ENCODE data around the gene INTS2.
"Not testable (repeated sequence)": the region's sequence is repeated elsewhere in the genome, so short reads cannot be mapped to it uniquely, and the experiment has no call there.

The INTS2 gene

DNA sequence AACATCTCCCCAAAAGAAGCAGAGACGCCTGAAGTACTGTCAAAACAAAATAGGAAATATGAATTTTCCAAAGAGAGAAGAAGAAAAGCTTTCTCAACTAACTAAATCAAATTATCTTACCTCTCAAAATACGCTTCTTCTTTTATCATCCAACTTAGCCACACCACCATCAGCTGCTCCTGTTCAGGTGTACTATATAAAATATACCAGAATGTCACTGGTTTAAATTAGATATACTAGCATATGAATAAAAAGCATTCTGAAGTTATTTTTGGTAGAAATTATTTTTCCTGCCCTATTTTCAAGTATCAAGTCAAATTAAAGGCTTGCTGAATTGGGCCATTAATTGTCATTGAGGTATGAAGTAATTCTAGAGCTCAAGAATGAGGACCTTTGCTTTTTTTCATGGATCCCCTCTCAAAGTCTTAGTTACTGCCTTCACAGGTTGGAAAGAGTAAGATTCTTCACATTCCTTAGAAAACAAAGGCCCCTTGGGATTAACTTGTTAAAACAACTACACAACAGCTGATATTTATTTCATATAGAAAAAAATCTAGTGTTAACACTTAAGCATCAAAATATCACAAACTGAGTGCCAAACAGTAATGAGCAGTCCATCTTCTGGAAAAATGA is 30.1 kb downstream of the INTS2 start:
- DNase-seq (ENCODE audit: low read depth) = no peak

DNA sequence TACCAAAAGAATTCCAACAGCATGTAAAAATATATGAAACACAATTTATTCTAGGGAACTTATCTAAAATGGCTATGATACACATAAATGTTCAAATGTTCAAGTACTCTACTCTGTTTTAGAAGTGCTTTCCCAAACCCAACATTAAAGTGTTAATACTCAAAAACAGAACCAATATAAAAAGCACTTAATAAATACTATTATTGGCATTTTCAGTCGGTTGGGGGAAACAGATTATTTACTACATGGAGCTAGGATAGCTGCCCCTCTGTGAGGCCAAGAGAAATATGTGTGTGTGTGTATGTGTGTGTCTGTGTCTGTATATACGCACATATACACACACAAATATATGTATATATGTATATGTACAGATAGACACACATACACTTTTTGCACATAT is 32.4 kb downstream of the INTS2 start:
- no peak for DNase-seq (ENCODE audit: low read depth)

DNA sequence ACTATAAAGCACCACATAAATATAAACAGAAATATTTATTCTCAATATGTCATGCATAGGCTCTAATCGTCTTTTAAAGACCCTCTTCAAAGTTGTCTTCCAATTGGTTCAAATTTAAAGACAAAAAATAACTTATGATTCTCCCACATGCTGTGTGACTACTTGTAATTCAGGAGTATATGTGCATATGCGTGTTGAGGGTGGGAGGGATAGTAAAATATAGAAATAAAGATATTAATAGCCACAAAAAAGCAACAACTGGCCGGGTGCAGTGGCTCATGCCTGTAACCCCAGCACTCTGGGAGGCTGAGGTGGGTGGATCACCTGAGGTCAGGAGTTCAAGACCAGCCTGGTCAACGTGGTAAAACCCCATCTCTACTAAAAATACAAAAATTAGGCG is 33.5 kb downstream of the INTS2 start:
- DNase-seq (ENCODE audit: low read depth) = not testable (repeated sequence)

DNA sequence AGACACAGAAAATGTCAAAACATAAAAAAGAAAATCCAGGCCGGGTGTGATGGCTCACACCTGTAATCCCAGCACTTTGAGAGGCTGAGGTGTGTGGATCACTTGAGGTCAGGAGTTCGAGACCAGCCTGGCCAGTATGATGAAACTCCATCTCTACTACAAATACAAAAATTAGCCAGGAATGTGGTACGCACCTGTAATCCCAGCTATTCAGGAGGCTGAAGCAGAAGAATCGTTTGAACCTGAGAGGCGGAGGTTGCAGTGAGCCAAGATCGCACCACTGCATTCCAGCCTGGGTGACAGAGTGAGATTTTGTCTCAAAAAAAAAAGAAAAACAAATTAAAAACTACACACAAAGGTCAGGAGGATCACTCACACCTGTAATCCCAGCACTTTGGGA is 40.0 kb downstream of the INTS2 start:
- DNase-seq (ENCODE audit: low read depth) = not testable (repeated sequence)

DNA sequence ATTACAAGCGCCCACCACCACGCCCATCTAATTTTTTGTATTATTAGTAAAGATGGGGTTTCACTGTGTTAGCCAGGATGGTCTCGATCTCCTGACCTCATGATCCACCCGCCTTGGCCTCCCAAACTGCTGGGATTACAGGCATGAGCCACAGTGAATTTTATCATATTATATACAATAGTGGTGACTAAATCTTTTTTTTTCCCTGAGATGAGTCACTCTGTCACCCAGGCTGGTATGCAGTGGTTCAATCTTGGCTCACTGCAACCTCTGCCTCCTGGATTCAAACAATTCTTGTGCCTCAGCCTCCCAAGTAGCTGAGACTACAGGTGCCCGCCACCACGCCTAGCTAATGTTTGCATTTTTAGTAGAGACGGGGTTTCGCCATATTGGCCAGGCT is 41.9 kb downstream of the INTS2 start:
- peak; percentile 51 for DNase-seq (ENCODE audit: low read depth)

DNA sequence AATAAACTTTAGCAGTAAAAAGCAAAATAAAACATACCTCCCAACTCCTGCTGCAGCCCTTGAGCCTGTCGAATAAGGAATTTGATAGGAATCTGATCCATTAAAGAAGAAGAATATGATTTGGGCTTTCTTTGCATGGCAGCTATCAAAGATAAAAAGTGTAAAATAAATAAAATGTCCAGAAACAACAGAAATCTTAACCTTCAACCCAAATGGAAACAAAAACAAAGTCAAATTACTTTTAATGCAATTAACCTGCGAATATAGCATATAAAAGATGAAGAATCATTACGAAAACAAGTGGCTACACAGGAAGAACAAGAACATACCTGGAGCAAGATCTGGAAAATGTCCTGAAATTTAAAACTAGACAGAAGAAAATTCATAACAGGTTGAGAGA is 42.9 kb downstream of the INTS2 start:
- DNase-seq (ENCODE audit: low read depth) = no peak

DNA sequence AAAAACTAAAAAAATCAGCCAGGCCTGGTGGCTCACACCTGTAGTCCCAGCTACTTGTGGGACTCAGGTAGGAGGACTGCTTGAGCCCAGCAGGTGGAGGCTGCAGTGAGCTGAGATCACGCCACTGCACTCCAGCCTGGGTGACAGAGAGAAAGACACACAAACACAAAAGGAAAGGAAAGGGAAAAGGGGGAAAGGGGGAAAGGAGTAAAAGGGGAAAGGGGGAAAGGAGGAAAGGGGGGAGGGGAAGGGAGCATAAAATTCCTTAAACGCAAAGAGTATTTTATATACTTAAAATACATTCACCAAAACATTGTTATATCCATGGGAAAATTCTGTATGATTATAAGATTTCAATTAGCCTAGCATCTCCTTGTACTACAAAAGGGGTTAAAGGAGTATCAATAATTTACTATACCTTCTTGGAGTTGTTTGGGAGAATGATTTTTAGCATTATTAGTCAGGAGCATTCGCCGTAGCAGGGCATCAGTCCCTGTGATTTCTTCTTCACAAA is 47.1 kb downstream of the INTS2 start:
- no peak for DNase-seq (ENCODE audit: low read depth)

DNA sequence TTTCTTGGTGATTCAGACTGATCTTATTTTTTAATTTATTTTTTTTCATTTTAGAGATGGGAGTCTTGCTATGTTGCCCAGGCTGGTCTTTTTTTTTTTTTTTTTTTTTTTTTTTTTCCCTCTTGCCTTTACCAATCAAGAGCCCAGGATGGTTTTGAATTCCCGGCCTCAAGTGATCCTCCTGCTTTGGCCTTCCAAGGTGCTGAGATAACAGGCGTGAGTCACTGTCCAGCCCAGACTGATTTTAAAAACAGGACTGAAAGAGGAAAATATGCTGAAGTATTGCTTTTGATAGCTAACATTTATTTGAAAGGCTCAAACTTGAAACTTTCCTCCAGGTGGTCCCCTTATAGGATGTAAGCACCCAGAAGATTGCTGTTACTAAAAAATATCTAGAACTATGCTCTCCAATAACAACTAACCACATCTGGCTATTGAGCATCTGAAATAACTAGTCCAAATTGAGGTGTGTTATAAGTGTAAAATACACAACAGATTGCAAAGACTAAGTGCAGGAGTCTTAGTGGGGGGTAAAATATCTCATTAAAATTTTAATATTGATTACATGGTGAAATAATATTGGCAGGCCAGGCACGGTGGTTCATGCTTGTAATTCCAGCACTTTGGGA is 48.7 kb downstream of the INTS2 start:
- peak; percentile 29 for DNase-seq (ENCODE audit: low read depth)

DNA sequence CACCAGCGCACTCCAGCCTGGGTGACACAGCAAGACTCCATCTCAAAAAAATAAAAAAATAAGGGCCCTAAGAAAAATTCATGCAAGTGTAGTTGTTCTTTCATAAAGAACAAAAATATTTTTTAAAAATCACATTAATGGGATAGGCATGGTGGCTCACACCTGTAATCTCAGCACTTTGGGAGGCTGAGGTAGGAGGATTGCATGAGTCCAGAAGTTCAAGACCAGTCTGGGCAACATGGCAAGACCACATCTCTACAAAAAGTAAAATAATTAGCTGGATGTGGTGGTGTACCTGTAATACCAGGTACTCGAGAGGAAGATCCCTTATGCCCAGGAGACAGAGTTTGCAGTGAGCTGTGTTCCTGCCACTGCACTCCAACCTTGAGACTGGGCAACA is 49.3 kb downstream of the INTS2 start:
- no peak for DNase-seq (ENCODE audit: low read depth)

DNA sequence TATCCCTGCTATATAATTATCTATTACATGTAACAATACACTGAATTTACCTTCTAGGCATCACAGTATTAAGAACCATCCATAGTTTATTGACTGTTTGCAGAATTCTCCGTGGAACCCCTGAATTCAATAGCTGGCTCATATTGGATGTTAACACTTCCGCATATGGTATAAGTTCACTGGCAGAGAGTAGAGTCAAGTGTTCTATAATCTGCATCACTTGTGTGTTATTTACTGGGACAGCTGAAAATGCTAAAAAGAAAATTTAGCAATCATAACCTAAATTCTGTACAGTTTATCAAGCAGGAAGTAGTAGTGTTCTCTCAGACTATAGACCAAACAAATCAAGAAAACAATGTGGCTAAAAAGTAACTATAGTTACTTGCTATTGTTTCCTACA is 49.9 kb downstream of the INTS2 start:
- no peak for DNase-seq (ENCODE audit: low read depth)

DNA sequence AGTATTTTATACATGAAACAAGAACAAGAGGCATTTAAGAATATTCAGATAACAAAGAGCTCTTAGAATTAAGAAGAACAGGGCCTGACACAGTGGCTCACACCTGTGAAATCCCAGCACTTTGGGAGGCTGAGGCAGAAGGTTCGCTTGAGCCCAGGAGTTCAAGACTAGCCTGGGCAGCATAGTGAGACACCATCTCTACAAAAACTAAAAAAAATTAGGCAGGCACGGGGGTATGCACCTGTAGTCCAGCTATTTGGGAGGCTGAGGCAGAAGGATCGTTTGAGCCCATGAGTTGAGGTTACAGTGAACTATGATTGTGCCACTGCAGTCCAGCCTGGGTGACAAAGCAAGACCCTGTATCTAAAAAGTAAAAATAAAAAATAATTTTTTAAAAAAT is 52.0 kb downstream of the INTS2 start:
- no peak for DNase-seq (ENCODE audit: low read depth)

DNA sequence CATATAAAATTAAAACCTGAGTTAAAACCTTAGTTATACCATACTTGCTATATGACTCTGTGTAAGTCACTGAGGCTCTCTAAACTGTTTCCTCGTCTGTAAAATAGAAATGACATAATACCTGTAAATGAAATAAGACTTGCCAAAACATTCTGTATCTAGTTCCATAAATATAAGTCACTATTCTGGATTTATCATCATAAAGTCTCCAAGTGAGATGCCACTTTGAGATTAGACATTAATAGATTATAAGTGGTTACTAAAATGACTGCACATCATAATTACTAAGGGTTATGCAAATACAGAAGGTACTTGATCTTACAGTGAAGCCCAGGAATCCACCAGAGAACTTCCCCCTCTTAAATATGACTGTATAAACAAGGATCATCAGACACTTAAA is 52.5 kb downstream of the INTS2 start:
- DNase-seq (ENCODE audit: low read depth) = no peak

DNA sequence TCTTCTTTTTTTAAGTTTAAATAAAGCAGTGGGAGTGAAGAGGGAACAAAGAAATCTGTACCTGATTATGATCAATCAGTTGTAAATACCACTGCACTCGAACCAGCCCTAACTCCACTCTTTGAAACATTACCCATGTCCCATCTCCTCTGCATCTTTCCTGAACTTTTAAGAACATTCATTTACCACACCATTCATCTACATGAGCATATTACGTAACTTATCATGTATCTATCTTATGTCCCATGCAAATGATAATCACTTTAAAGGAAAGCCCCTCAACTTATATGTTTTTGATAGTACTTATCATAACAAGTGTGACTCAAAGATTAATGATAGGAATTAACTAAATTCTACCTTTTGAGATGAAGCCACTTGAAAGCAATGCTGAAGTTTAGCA is 53.7 kb downstream of the INTS2 start:
- no peak for DNase-seq (ENCODE audit: low read depth)

DNA sequence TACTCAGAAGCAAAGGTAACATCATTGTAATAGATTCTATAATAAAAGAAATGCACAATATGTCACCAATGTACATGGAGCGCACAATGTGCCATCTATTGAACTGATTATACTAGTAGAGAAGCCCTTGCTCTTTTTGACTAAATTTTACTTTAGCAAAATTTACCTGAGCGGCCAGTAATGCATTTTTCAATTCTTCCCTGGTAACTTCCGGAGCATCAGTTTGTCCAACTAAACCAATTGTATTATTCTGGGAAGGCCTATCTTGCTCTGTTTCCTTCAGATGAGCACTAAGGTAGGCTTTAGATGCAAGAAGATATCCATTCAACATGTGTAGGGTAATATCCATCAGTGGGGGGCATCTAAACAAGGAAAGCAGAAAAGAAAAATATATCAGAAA is 55.7 kb downstream of the INTS2 start:
- DNase-seq (ENCODE audit: low read depth) = no peak

DNA sequence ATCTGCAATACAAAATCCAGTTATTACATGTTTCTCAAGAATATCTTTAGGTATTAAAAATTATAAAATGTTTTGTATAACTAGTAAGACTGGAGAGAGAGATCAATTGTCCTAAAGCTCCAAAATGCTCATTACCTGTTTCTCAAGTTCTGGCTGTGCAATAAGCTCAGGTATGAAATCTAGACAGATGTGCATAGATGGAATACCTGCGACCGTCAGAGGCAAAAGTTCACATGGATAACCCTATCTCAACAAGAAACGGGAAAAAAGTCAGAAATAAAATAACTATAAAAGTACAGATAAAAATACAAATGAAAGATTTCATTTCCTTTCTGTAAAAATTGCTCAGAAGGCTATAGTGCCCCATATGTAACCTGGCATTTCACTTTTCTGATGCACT is 58.6 kb downstream of the INTS2 start:
- no peak for DNase-seq (ENCODE audit: low read depth)

DNA sequence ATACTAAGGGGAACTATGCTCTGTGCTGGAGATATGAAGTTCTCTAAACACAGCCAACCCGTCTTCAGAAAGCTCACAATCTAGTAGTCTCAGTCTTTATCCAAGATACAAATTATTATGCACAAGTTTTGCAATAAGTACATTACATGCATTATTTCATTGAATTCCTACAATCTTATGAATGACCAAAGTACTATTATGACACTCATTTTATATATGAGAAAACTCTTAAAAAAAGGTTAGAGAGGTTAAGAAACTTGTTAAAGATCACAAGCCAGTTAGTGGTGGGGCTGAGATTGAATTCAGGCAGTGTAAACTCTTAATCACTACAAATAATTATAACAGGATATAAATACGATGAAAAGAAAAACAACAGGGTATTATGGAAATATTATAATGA is 59.7 kb downstream of the INTS2 start:
- DNase-seq (ENCODE audit: low read depth) = no peak

DNA sequence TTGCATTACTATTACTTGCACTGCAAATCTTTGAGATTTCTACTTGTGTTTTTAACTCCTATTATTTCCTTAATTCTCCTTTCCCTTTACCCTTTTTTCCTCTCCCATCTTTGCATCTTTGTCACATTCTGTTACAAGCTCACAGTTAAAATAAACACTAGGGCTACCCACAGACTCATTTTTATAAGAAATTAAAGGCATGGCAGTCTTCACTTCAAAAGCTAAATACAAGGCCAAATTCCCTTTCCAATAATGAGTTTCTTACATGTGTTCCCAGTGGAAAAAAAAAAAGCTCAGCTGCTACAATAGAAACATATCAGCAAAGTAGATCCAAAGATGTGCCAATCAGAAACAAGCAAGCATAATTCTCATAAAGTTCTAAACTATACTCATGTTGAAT is 60.7 kb downstream of the INTS2 start:
- DNase-seq (ENCODE audit: low read depth) = no peak

DNA sequence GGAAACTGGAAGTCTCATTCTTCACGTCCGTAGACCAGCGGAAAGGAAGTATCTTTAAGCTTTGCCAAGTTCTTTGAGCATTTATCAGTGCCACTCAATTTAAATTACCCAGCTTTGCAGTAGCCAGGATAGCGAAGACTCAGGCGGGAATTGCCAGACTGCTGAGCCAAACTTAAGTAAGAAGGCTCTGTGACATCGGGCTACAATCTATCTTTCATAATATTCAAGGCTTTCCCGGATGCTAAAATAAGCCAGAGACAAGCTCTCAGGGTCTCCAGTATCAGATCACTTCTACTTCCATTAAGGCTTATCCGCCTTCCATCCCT is 64.0 kb downstream of the INTS2 start:
- DNase-seq (ENCODE audit: low read depth) = no peak

DNA sequence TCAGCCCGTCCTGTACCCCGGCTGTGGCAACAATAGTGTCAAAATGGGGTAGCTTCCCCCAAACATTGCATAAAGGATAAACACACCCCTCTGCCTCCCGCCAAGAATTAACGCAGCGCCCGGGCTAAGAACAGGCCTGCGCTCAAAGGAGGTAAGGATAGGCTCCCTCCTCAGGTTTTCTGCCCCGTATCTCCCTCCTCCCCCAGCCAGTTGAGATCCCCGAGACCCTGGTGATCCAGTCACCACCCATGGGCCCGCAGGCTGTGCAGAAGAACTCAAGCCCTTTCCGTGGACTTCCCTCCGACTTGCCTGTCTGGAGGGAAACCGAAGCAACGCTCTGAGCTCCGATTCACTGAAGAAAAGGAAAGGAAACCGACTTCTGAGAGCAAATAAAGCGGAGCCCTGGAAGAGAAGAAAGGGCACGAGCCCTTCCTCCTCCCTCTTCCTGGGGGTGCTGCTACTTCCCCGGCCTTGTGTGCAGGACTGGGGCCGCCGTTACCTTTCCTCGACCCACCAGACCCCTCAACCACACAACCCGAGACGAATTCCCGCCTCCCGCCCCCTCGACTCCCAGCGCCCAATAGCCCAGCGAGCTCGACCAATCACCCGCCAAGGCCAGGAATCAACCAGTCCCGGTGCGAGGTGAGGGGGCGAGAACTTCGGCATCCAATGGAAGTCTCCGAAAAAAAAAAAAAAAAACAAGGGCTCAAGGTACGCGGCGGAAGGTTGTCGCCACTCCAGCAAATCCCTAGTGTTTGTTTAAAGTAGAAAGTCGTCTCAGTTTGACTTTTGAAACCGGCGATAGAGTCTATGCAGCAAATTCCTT is 64.6 kb downstream of the INTS2 start, which contains the start of gene BRIP1:
BRIP1 (minus strand) TSS at position 554 of the 826 bp plus-strand sequence. CDS start 1,989 bp downstream, outside the sequence.
- DNase-seq (ENCODE audit: low read depth) = peak; percentile 96

DNA sequence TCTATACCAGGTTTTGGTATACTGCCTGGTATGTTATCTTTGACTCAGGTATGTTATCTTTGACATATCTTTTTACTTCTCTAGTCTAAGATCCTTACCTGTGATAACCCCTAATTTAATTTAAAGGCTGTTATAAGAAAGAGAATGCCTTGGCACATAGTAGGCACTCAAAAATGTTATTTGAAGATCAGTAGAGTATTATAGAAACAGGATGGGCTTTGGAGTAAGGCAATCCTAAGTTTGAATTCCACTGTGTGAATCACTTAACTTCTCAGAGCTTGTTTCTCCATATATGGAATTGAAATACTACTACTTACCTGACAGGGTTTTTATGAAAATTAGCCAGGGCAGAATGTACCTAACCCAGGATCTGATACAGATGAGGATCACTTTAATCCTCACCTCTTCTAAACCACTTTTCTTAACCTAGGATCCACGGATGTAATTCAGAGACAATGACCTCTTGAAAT is 65.6 kb downstream of the INTS2 start:
- peak; percentile 38 for DNase-seq (ENCODE audit: low read depth)

DNA sequence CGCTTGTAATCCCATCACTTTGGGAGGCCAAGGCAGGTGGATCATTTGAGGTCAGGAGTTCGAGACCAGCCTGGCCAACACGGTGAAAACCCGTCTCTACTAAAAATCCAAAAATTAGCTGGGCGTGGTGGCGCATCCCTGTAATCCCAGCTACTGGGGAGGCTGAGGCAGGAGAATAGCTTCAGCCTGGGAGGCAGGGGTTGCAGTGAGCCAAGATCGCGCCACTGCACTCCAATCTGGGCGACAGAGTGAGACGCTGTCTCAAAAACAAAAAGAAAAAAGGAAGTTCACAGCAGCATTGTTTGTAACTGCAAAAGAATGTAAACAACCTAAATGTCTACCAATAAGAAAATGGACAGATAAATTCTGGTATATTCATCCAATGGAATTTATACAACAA is 67.4 kb downstream of the INTS2 start:
- DNase-seq (ENCODE audit: low read depth) = peak; percentile 21

DNA sequence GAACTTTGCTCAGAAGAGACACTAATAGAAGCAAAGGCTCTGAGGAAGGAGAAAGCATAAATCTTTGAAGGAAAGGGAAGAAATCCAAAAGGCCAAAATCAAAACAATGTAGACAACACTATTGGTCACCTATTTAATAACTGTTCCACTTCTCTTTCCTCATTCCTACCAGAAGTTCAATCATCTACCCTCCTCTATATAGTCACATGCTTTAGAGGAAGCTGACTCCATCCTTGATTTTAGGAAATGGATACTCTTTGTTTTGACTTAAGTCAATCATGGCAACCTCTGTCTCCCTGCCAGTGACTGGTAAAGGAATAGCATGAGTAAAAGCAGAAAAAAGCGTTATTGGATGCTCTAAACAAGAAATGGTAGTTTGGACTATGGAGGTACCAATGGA is 71.7 kb downstream of the INTS2 start:
- no peak for DNase-seq (ENCODE audit: low read depth)

DNA sequence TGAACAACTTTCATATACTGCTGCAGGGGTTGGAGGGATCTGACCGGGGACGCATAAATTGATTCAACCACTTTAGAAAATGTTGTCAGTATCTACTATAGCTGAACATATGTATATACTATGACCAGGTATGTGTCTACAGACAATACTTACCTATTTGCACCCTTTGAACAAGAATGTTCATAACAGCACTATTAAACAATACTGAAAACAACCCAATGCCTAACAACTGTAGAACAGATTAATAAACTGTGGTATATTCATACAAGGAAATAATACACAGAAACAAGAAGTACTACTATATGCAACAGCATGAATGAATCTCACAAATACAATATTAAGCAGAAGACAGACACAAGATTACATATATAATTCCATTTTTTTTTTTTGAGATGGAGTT is 74.9 kb downstream of the INTS2 start:
- no peak for DNase-seq (ENCODE audit: low read depth)
